H1 (cell line): ENCODE data around the gene DNAJB1. TPM values are rescaled to one million over a fixed set of nuclear protein-coding genes. Genes with fewer than 3 reads are reported as not detected.

Source experiments
- CTCF ChIA-PET: fragments of 300-600 bp; sonication (Branson Sonifier 250); formaldehyde crosslinking; loops from one replicate; lab custom pipeline; 2021; ENCODE audit not compliant: partially characterized antibody; lab: Charles Lee
- POLR2A ChIA-PET: fragments of 300-600 bp; sonication (Branson Sonifier 250); formaldehyde crosslinking; loops from one replicate; lab custom pipeline; 2021; ENCODE audit warnings: inconsistent platforms; ENCODE audit not compliant: partially characterized antibody; lab: Charles Lee
- DNase-seq, 2 experiments: peaks; one replicate each; pipeline versions ENCODE4 v3.0.0 to v3.0.0-alpha.2; 2010 to 2022; ENCODE audit warnings: low spot score in 2 of 2, low read depth in 1 of 2, mixed read lengths in 1 of 2
- FAIRE-seq: peaks from 2 replicates; lab custom pipeline; 2011; peaks lifted over from hg19 to GRCh38; lab: Jason Lieb, UNC
- H2AFZ ChIP-seq: 2 replicates; pipeline ENCODE4 v1.8.1; 2012; ENCODE audit warnings: low read length, inconsistent platforms
- H2AK5ac ChIP-seq: 2 replicates; pipeline ENCODE4 v1.6.1; 2013; ENCODE audit warnings: low read depth, low read length
- H2BK120ac ChIP-seq: replicated peaks from 2 replicates; pipeline ENCODE3; 2013; ENCODE audit warnings: low read depth, low read length, inconsistent platforms
- H2BK12ac ChIP-seq: 2 replicates; pipeline ENCODE4 v1.6.1; 2013; ENCODE audit warnings: low read depth, low read length
- H2BK15ac ChIP-seq: 2 replicates; pipeline ENCODE4 v1.6.1; 2013; ENCODE audit warnings: low read length
- H2BK20ac ChIP-seq: 2 replicates; pipeline ENCODE4 v1.6.1; 2013; ENCODE audit warnings: low read length
- H2BK5ac ChIP-seq: 2 replicates; pipeline ENCODE4 v1.6.1; 2013; ENCODE audit warnings: low read depth, low read length
- H3K14ac ChIP-seq: 2 replicates; pipeline ENCODE4 v1.6.1; 2013; ENCODE audit warnings: inconsistent platforms; ENCODE audit not compliant: insufficient read length
- H3K18ac ChIP-seq: 2 replicates; pipeline ENCODE4 v1.6.1; 2013; ENCODE audit warnings: low read length; ENCODE audit errors: extremely low read depth
- H3K23ac ChIP-seq: 2 replicates; pipeline ENCODE4 v1.6.1; 2013; ENCODE audit warnings: inconsistent platforms; ENCODE audit not compliant: insufficient read length
- H3K23me2 ChIP-seq: 2 replicates; pipeline ENCODE4 v1.6.1; 2013; ENCODE audit warnings: low read depth, low read length
- H3K27ac ChIP-seq: 2 replicates; pipeline ENCODE4 v1.6.1; 2011; ENCODE audit warnings: low read depth, low read length, inconsistent platforms
- H3K27me3 ChIP-seq, 4 experiments: replicated peaks in 1 of 4; 1 replicate in 1 of 4; 2 replicates in 3 of 4; pipeline versions ENCODE4 v1.6.1 to v1.8.1; 2011 to 2013; ENCODE audit warnings: low read length in 3 of 4, mild to moderate bottlenecking in 3 of 4, inconsistent platforms in 2 of 4, mixed read lengths in 2 of 4, moderate library complexity in 1 of 4; ENCODE audit not compliant: control insufficient read depth in 3 of 4, insufficient read depth in 3 of 4; ENCODE audit errors: extremely low read depth in 1 of 4
- H3K36me3 ChIP-seq, 4 experiments: 2 replicates each; pipeline versions ENCODE4 v1.6.1 to v1.8.1; 2011 to 2013; ENCODE audit warnings: mild to moderate bottlenecking in 4 of 4, low read length in 3 of 4, moderate library complexity in 2 of 4, control low read depth in 1 of 4, inconsistent platforms in 1 of 4; ENCODE audit not compliant: insufficient read depth in 4 of 4, control insufficient read depth in 2 of 4
- H3K4ac ChIP-seq: replicated peaks from 2 replicates; pipeline ENCODE3; 2013; ENCODE audit warnings: low read length, low read depth, mixed read lengths, inconsistent platforms; ENCODE audit not compliant: insufficient read length
- H3K4me1 ChIP-seq, 4 experiments: replicated peaks in 1 of 4; 1 replicate in 1 of 4; 2 replicates in 3 of 4; pipeline versions ENCODE4 v1.6.1 to v1.8.1; 2011 to 2013; ENCODE audit warnings: low read length in 3 of 4, inconsistent platforms in 2 of 4, mixed read lengths in 1 of 4; ENCODE audit not compliant: insufficient read depth in 4 of 4, control insufficient read depth in 3 of 4
- H3K4me2 ChIP-seq, 2 experiments: 2 replicates each; pipeline versions ENCODE4 v1.6.1 to v1.8.1; 2011 to 2013; ENCODE audit warnings: low read depth in 2 of 2, low read length in 2 of 2, control low read depth in 1 of 2, inconsistent platforms in 1 of 2, mild to moderate bottlenecking in 1 of 2; ENCODE audit not compliant: insufficient read depth in 1 of 2
- H3K4me3 ChIP-seq, 4 experiments: fragments of 200-600, 300-600 bp in 1 of 4; sonication (generic), shearing (Covaris generic), sonication (Bioruptor Twin) in 1 of 4; 2 replicates each; pipeline versions ENCODE4 v1.5.1 to v1.8.1; 2011 to 2016; ENCODE audit warnings: low read length in 4 of 4, low read depth in 3 of 4, control low read depth in 2 of 4, inconsistent platforms in 2 of 4, mild to moderate bottlenecking in 2 of 4, mixed read lengths in 1 of 4, moderate library complexity in 1 of 4; ENCODE audit not compliant: insufficient read depth in 2 of 4; ENCODE audit errors: extremely low read depth in 1 of 4
- H3K56ac ChIP-seq: replicated peaks from 2 replicates; pipeline ENCODE3; 2013; ENCODE audit warnings: low read depth, mild to moderate bottlenecking, mixed read lengths, low read length, inconsistent platforms; ENCODE audit not compliant: insufficient read length
- H3K79me1 ChIP-seq: 2 replicates; pipeline ENCODE4 v1.6.1; 2013; ENCODE audit warnings: low read depth, low read length, control low read depth
- H3K79me2 ChIP-seq, 2 experiments: 2 replicates each; pipeline versions ENCODE4 v1.6.1 to v1.8.1; 2012 to 2013; ENCODE audit warnings: low read length in 2 of 2, mild to moderate bottlenecking in 2 of 2, inconsistent platforms in 1 of 2; ENCODE audit not compliant: insufficient read depth in 2 of 2, control insufficient read depth in 1 of 2
- H3K9ac ChIP-seq, 4 experiments: replicated peaks in 1 of 4; 1 replicate in 1 of 4; 2 replicates in 3 of 4; pipeline versions ENCODE4 v1.6.1 to v1.8.1; 2011 to 2013; ENCODE audit warnings: low read depth in 3 of 4, low read length in 3 of 4, control low read depth in 2 of 4, mild to moderate bottlenecking in 2 of 4, moderate library complexity in 2 of 4, inconsistent platforms in 1 of 4; ENCODE audit errors: extremely low read depth in 1 of 4
- H3K9me3 ChIP-seq, 2 experiments: 2 replicates each; pipeline versions ENCODE4 v1.6.1 to v1.8.1; 2012 to 2013; ENCODE audit warnings: mild to moderate bottlenecking in 2 of 2, moderate library complexity in 2 of 2, control low read depth in 1 of 2, inconsistent platforms in 1 of 2, low read depth in 1 of 2, low read length in 1 of 2, mixed read lengths in 1 of 2; ENCODE audit not compliant: insufficient read depth in 2 of 2
- H4K20me1 ChIP-seq, 2 experiments: replicated peaks in 1 of 2; 2 replicates each; pipeline versions ENCODE3 to v1.8.1; 2011 to 2013; ENCODE audit warnings: inconsistent platforms in 2 of 2, low read length in 2 of 2, mild to moderate bottlenecking in 1 of 2; ENCODE audit not compliant: insufficient read depth in 2 of 2, control insufficient read depth in 1 of 2
- H4K5ac ChIP-seq: 2 replicates; pipeline ENCODE4 v1.6.1; 2013; ENCODE audit warnings: low read length, low read depth, mixed read lengths, inconsistent platforms; ENCODE audit not compliant: insufficient read length
- H4K8ac ChIP-seq: 2 replicates; pipeline ENCODE4 v1.8.0; 2013; ENCODE audit warnings: mild to moderate bottlenecking, moderate library complexity, low read length, inconsistent platforms; ENCODE audit not compliant: insufficient read depth; ENCODE audit errors: extremely low read depth
- H4K91ac ChIP-seq: replicated peaks from 2 replicates; pipeline ENCODE3; 2013; ENCODE audit warnings: low read length, mixed read lengths, inconsistent platforms; ENCODE audit not compliant: insufficient read length
- CHD1 ChIP-seq: IDR thresholded peaks from 2 replicates; pipeline ENCODE4 v1.6.1; 2012; ENCODE audit warnings: low read depth, low read length, improper control_type of control experiment
- CTBP2 ChIP-seq: IDR thresholded peaks from 2 replicates; pipeline ENCODE4 v1.7.0; 2011; ENCODE audit warnings: borderline replicate concordance, mild to moderate bottlenecking, moderate library complexity, mixed read lengths, low read length; ENCODE audit not compliant: insufficient read depth, insufficient read length
- CTCF ChIP-seq, 3 experiments: IDR thresholded peaks; 1 replicate in 2 of 3; 2 replicates in 1 of 3; pipeline versions ENCODE4 v1.5.1 to v1.6.1; 2011; ENCODE audit warnings: low read length in 3 of 3, mild to moderate bottlenecking in 3 of 3, inconsistent platforms in 2 of 3, low read depth in 1 of 3, moderate library complexity in 1 of 3; ENCODE audit not compliant: insufficient read depth in 1 of 3; ENCODE audit errors: control extremely low read depth in 1 of 3
- EP300 ChIP-seq, 2 experiments: IDR thresholded peaks; 1 replicate in 1 of 2; 2 replicates in 1 of 2; pipeline ENCODE4 v1.6.1; 2011 to 2012; ENCODE audit warnings: low read depth in 2 of 2, low read length in 2 of 2, mild to moderate bottlenecking in 2 of 2, borderline replicate concordance in 1 of 2, inconsistent platforms in 1 of 2, moderate library complexity in 1 of 2
- EZH2 ChIP-seq: fragments of 200-600 bp; sonication (generic); IDR thresholded peaks from 2 replicates; pipeline ENCODE4 v1.7.1; 2012; ENCODE audit warnings: low read depth, mild to moderate bottlenecking, moderate library complexity, low read length, inconsistent platforms; ENCODE audit not compliant: severe bottlenecking
- GABPA ChIP-seq: IDR thresholded peaks from 2 replicates; pipeline ENCODE4 v1.6.1; 2011; ENCODE audit warnings: mild to moderate bottlenecking, low read length, moderate library complexity, borderline replicate concordance; ENCODE audit not compliant: insufficient read depth
- SIN3A ChIP-seq, 2 experiments: IDR thresholded peaks in 1 of 2; conservative IDR thresholded peaks in 1 of 2; 2 replicates each; pipeline ENCODE4 v1.6.1; 2011 to 2012; ENCODE audit warnings: low read length in 2 of 2, improper control_type of control experiment in 1 of 2, low read depth in 1 of 2, mild to moderate bottlenecking in 1 of 2
- SUZ12 ChIP-seq: fragments of 200-600 bp; sonication (generic); IDR thresholded peaks from 2 replicates; pipeline ENCODE4 v1.6.1; 2012; ENCODE audit warnings: mild to moderate bottlenecking, inconsistent platforms, low read length, moderate library complexity, mixed read lengths
- WGBS, 2 experiments: shearing (Covaris generic) in 1 of 2; methylation state at CpG; one replicate each; pipeline versions ENCODE4 v1.1.6 to v1.1.7; 2013 to 2015; ENCODE audit warnings: low lambda C conversion rate in 2 of 2, mixed read lengths in 2 of 2, inconsistent platforms in 1 of 2, low coverage in 1 of 2, missing lambda C conversion rate in 1 of 2; ENCODE audit not compliant: insufficient replicate concordance in 2 of 2, insufficient coverage in 1 of 2, insufficient read length in 1 of 2; ENCODE audit errors: extremely low coverage in 1 of 2, missing lambda C conversion rate in 1 of 2; 5-methylcytosine and 5-hydroxymethylcytosine counted together
- polyA plus RNA-seq, 7 experiments: library from polyadenylated mRNA; depleted of rRNA in 3 of 7; stranded (reverse) in 5 of 7; unstranded in 2 of 7; fragments of >200 nt in 5 of 7; fragments of 200-250 nt in 2 of 7; gene quantifications; 1 replicate in 5 of 7; 2 replicates in 1 of 7; 4 replicates in 1 of 7; pipeline versions ENCODE4 v1.2.1 to v1.2.3, GENCODE V29; 2011 to 2013; ENCODE audit warnings: missing spikeins in 2 of 7, mixed read lengths in 2 of 7
- total RNA-seq: library from RNA; stranded (reverse); fragmentation: NEBNext Ultra II Directional; extraction: Animal tissue kit (Norgen Biotek cat#: 25700); gene quantifications from 2 replicates; pipeline ENCODE4 v1.2.1, GENCODE V29; 2021

DNAJB1 gene
- total and polyA plus RNA-seq, 2 of the 8 experiments (the other 6 are each of a cell fraction or from before 2014, with no cell fraction given) = 62.9 to 64.3 TPM

- H3K4me3 ChIP-seq = no peak overlapping the region
- no peaks in the 10 kb centered on the region for H3K79me1 ChIP-seq
- no peak overlapping the region for H3K4ac ChIP-seq
- CTCF ChIA-PET = interaction anchor here (1.2 to 4.2 kb wide), 5 partner anchors 12 to 42 kb away, joined by 3 to 20 read pairs (median 6); no protein-coding TSS in a partner anchor
- H3K4me2 ChIP-seq = no peak overlapping the region; a peak in 1 of 4 replicates
- no peak overlapping the region for H2AK5ac ChIP-seq
- peaks cover 4 to 15% (median 10%) of the 10 kb centered on the region in 4 experiments; a peak in 6 of 8 replicates for H3K36me3 ChIP-seq
- no peak overlapping the region for H2BK15ac ChIP-seq
- no peak overlapping the region for H3K56ac ChIP-seq
- no peak overlapping the region for H2AFZ ChIP-seq
- H3K23me2 ChIP-seq = peaks cover 4% of the 10 kb centered on the region
- peak in 1 of 2 experiments; percentile 47 for DNase-seq
- no peaks in the 10 kb centered on the region for H3K9me3 ChIP-seq
- H3K14ac ChIP-seq = no peak overlapping the region
- peaks cover 0 to 21% (median 15%) of the 10 kb centered on the region in 4 experiments; a peak in 6 of 7 replicates for H3K4me1 ChIP-seq
- no peak overlapping the region for H3K23ac ChIP-seq
- no peak overlapping the region for H2BK5ac ChIP-seq
- no peak overlapping the region for H2BK12ac ChIP-seq
- H3K79me2 ChIP-seq = no peaks in the 10 kb centered on the region
- 93% methylated on average over 46 of the region's 53 CpGs; no CpG with 5 or more reads in 1 of the 2 experiments for WGBS, 2 experiments
- no peak for FAIRE-seq
- H4K20me1 ChIP-seq = peaks cover 0 to 5% of the 10 kb centered on the region in 2 experiments
- H2BK20ac ChIP-seq = no peak overlapping the region
- no peak overlapping the region for H4K91ac ChIP-seq
- no peak overlapping the region for H4K5ac ChIP-seq
- H4K8ac ChIP-seq = no peak overlapping the region
- H3K27me3 ChIP-seq = no peaks in the 10 kb centered on the region
- no peak overlapping the region for H2BK120ac ChIP-seq
- H3K18ac ChIP-seq = no peak overlapping the region
- POLR2A ChIA-PET = interaction anchor here (1.2 to 2.6 kb wide), 6 partner anchors 8 to 54 kb away, joined by 3 to 13 read pairs (median 4); partner anchors contain the start of gene DNAJB1
- no peak overlapping the region for H3K27ac ChIP-seq
- H3K9ac ChIP-seq = no peak overlapping the region
- no peak for TF ChIP-seq CHD1
- no peak for TF ChIP-seq SIN3A (conservative IDR thresholded peaks at IDR 0.05 in 1 of 2, IDR thresholded peaks at IDR 0.05 in 1 of 2; ENCODE audit: low read depth in 1 of 2, low read length in 2 of 2)
- TF ChIP-seq CTBP2 = no peak
- no peak for TF ChIP-seq SUZ12
- no peak for TF ChIP-seq GABPA
- TF ChIP-seq CTCF (IDR thresholded peaks at IDR 0.05; ENCODE audit: control extremely low read depth in 1 of 3, insufficient read depth in 1 of 3, low read depth in 1 of 3, low read length in 3 of 3) = no peak
- TF ChIP-seq EP300 (IDR thresholded peaks at IDR 0.05; ENCODE audit: borderline replicate concordance in 1 of 2, low read depth in 2 of 2, low read length in 2 of 2) = no peak
- TF ChIP-seq EZH2 = no peak
Observed at GRCh38 chr19:14473978-14474578, 44.1 kb downstream of the DNAJB1 start.
